Colonic mucosa (tissue), 4 donors: Measurements from ENCODE around the gene PLXNA1. TPM values are rescaled to one million over a fixed set of nuclear protein-coding genes. Genes with fewer than 3 reads are reported as not detected.

Experiments
- DNase-seq: peaks from one replicate; pipeline ENCODE4 v3.0.0-alpha.2; 2020
- H3K27ac ChIP-seq: fragments of 200-600 bp; one replicate; pipeline ENCODE4 v1.8.0; 2021
- H3K27me3 ChIP-seq: fragments of 200-600 bp; one replicate; pipeline ENCODE4 v1.8.0; 2021
- H3K36me3 ChIP-seq: fragments of 200-600 bp; one replicate; pipeline ENCODE4 v1.8.0; 2021
- H3K4me1 ChIP-seq: fragments of 200-600 bp; one replicate; pipeline ENCODE4 v1.8.0; 2021; ENCODE audit warnings: mild to moderate bottlenecking
- H3K4me3 ChIP-seq: fragments of 200-600 bp; one replicate; pipeline ENCODE4 v1.8.0; 2021
- H3K9ac ChIP-seq, 2 donors: one replicate each; pipeline ENCODE4 v1.7.0; 2013; ENCODE audit warnings: control low read depth in 2 of 2, low read depth in 2 of 2, low read length in 2 of 2
- H3K9me3 ChIP-seq: fragments of 200-600 bp; one replicate; pipeline ENCODE4 v1.8.0; 2021
- intact Hi-C: fragments of 100-400 bp; cut with DNase I; formaldehyde crosslinking; loops from one replicate; pipeline ENCODE4 v1.14.1; 2022
- total RNA-seq, 2 donors: library from RNA; stranded (reverse); fragmentation: NEBNext Ultra II Directional in 1 of 2; extraction: Animal tissue kit (Norgen Biotek cat#: 25700) in 1 of 2; gene quantifications; one replicate each; pipeline ENCODE4 v1.2.1, GENCODE V29; 2021
- TF ChIP-seq, protein P1 (sequence below): fragments of 200-600 bp; IDR thresholded peaks from one replicate; pipeline ENCODE4 v1.8.0; 2022; ENCODE audit warnings: antibody characterized with exemption, mild to moderate bottlenecking
- donor health status: healthy.
- donor health status: DM: no; HTN: no; CAD: no.
- donor health status: DM: no; HTN: no; CAD: no.

PLXNA1 gene
- total RNA-seq, 2 donors from 2014 or later, result 16.0 to 19.3 TPM

- no peak for DNase-seq
- H3K36me3 ChIP-seq, result peaks cover 6% of the 10 kb centered on the region
- intact Hi-C loops, result no loop called here
Observed at GRCh38 chr3:127025456-127025855, 42.5 kb downstream of the PLXNA1 start.

GRCh38 chr3:127026036-127026435 lies 43.1 kb downstream of the PLXNA1 start:
- Histone ChIP-seq H3K36me3 (peaks cover 6% of the 10 kb centered on the region), H3K27ac (no peak overlapping the region), H3K4me3 (no peak overlapping the region), H3K27me3 (no peaks in the 10 kb centered on the region), H3K9ac (no peak overlapping the region), H3K4me1 (no peaks in the 10 kb centered on the region), H3K9me3 (no peaks in the 10 kb centered on the region)
- DNase-seq, result peak; percentile 49
- intact Hi-C loops, result no loop called here
- TF ChIP-seq, protein P1, sequence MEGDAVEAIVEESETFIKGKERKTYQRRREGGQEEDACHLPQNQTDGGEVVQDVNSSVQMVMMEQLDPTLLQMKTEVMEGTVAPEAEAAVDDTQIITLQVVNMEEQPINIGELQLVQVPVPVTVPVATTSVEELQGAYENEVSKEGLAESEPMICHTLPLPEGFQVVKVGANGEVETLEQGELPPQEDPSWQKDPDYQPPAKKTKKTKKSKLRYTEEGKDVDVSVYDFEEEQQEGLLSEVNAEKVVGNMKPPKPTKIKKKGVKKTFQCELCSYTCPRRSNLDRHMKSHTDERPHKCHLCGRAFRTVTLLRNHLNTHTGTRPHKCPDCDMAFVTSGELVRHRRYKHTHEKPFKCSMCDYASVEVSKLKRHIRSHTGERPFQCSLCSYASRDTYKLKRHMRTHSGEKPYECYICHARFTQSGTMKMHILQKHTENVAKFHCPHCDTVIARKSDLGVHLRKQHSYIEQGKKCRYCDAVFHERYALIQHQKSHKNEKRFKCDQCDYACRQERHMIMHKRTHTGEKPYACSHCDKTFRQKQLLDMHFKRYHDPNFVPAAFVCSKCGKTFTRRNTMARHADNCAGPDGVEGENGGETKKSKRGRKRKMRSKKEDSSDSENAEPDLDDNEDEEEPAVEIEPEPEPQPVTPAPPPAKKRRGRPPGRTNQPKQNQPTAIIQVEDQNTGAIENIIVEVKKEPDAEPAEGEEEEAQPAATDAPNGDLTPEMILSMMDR, result no peak

More at GRCh38 chr3:127025456-127025855, 42.5 kb downstream of the PLXNA1 start:
- Histone ChIP-seq H3K27me3 (no peaks in the 10 kb centered on the region), H3K9ac (no peak overlapping the region), H3K9me3 (no peaks in the 10 kb centered on the region), H3K4me1 (no peaks in the 10 kb centered on the region), H3K27ac (no peak overlapping the region), H3K4me3 (no peak overlapping the region)
- TF ChIP-seq, protein P1, result no peak

GRCh38 chr3:127026661-127027060 lies 43.7 kb downstream of the PLXNA1 start:
- no peaks in the 10 kb centered on the region for H3K27me3 ChIP-seq
- no peak overlapping the region for H3K27ac ChIP-seq
- no peaks in the 10 kb centered on the region for H3K9me3 ChIP-seq
- H3K36me3 ChIP-seq, result peaks cover 6% of the 10 kb centered on the region
- TF ChIP-seq, protein P1, result no peak
- intact Hi-C loops, result no loop called here
- H3K4me3 ChIP-seq, result no peak overlapping the region
- no peaks in the 10 kb centered on the region for H3K4me1 ChIP-seq
- DNase-seq, result no peak
- H3K9ac ChIP-seq, result no peak overlapping the region

- Histone ChIP-seq H3K9ac (no peak overlapping the region), H3K27me3 (no peaks in the 10 kb centered on the region), H3K4me3 (no peak overlapping the region), H3K9me3 (no peaks in the 10 kb centered on the region), H3K36me3 (peaks cover 6% of the 10 kb centered on the region), H3K27ac (no peak overlapping the region), H3K4me1 (no peaks in the 10 kb centered on the region)
- no peak for DNase-seq
- intact Hi-C loops, result no loop called here
- TF ChIP-seq, protein P1, result no peak
Observed at GRCh38 chr3:127027061-127027735, 44.3 kb downstream of the PLXNA1 start.

DNA sequence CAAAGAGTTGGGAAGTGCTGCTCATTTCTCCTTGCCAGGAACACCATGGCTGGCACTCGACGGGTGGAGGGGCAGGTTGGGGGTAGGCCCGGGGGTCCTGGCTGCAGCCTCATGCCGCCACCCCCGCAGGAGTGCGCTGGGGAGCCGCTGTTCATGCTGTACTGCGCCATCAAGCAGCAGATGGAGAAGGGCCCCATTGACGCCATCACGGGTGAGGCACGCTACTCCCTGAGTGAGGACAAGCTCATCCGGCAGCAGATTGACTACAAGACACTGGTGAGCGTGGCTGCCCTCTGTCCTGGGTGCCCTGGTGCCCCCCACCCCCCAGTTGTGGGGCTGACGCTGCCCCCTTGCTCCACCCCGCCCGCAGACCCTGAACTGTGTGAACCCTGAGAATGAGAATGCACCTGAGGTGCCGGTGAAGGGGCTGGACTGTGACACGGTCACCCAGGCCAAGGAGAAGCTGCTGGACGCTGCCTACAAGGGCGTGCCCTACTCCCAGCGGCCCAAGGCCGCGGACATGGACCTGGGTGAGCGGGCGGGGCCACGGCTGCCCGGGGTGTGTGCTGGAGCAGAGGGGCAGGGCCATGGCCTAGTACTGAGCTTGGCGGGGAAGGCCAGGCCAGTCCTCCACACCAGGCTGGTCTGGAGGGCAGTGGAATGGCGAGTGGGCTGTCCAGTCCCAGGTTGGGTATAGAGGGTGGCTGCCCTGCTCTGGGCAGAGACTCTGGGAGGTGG lies 45.1 kb downstream of the PLXNA1 start:
- intact Hi-C loops, result no loop called here
- peaks cover 6% of the 10 kb centered on the region for H3K36me3 ChIP-seq

More for the DNA sequence above, 45.1 kb downstream of the PLXNA1 start:
- Histone ChIP-seq H3K9ac (peak overlapping the region in 1 of 2 donors; percentile 19), H3K27me3 (no peaks in the 10 kb centered on the region), H3K9me3 (no peaks in the 10 kb centered on the region), H3K4me3 (no peak overlapping the region), H3K27ac (no peak overlapping the region), H3K4me1 (no peaks in the 10 kb centered on the region)
- TF ChIP-seq, protein P1, result no peak
- peak; percentile 61 for DNase-seq
